Amygdala (tissue), 56 donors: ENCODE results near the gene MRPL43.

ENCODE experiments used
- DNase-seq, 56 donors: peaks; one replicate each; lab custom pipeline; 2025; lab: John Stamatoyannopoulos, UW

The MRPL43 gene

GRCh38 chr10:101020427-101021075 lies 33.3 kb upstream of the MRPL43 start:
- no peak for DNase-seq

GRCh38 chr10:101019440-101019703 lies 32.1 kb upstream of the MRPL43 start:
- DNase-seq: no peak

DNA sequence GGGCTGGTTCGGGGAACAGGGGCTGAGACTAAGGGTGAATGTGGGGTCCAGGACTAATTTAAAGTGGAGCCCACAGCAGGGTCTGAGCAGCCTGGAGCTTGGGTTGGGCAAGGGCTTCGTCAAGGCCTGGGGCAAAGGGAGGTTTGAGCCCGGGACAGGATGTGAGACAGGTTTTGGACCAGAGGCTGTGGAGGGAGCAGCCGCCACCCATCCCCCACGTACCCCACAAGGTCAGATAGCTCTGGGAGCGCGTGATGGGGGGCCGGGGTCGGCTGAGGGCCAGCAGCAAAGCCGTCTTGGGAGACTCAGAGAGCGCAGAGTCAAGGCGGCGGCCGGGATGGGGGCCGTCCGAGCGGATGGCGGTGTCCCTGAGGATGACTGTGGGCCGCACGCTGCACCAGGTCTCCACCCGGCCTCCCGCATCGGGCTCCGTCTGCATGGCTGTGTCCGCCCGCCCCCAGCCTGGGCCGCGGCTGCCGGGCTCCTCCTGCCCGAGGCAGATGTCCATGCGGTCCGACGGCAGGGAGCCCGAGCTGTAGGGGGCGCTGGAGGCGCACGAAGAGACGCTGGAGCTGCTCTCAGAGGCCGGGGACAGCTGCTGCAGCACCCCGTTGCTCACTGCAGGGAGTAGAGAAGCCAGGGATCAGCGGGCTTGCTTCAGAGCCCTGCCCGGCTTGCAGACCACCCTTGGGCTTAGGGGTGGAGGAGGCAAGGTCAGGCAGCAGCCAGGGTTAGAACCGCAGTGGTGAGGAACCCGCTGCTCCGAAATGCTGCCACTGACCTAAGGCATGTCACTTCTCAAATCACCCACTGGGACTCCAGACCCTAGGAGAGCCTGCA lies 31.5 kb upstream of the MRPL43 start:
- peak in 55 of 56 donors; percentile 4 to 91 (median 61) for DNase-seq

DNA sequence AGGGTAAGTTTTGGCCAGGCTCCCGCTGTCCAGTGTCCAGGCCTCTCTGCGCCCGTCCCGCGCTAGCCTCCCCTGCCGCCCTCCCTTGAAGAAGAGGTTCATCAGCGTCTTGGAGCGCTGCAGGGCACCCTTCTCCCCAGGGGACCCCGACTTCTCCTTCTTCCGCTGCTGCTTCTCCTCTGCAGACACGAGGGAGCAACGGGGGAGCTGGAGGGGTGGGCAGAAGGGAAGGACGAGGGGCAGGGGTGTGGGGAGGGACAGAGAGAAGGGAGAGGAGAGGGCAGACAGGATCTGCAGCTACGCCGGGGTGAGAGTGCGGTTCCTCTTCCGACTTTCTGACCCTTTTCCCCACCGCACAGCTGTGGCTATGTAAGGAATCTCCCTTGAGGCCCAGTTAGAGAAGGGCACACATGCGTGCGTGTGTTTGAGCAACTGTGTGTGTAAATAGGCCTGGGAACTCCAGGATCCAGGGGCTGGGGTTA lies 30.9 kb upstream of the MRPL43 start:
- no peak for DNase-seq

DNA sequence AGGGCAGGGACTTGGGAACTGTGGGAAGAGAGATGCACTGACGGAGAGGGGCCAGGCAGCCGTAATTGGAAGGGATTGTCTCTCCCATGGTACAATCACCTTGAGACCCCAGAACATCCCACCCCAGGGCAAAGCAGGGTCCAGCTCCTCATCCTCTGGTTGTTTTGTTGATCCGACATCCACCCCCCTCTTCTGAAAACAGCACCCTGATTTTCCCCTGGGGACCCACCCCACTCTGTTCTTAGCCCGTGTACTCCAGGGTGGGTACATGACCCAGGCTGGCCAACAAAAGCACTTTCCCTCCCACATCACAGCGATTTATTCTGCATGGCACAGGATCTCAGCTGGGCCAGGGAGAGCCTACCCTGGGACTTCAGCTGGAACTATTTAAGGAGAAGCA lies 29.5 kb upstream of the MRPL43 start:
- DNase-seq: no peak

DNA sequence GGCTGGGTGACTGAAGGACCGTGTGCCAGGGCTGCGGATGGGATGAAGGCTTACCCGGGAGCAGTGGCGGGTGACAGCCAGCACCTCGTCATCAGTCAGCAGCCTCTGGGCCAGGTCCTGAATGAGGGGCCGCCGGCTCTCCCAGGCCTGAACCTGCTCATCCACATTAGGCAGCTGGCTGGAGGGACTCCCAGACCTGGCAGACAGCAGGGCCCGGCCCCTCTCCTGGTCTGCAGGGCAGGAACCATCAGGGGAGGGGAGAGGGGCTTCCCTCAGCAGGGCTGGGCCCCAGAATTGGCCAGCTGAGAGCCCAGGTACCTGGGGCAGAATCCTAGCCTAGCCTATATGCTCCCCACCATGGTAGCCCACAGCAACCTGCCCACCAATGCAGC lies 28.3 kb upstream of the MRPL43 start:
- no peak for DNase-seq

GRCh38 chr10:101014966-101015581 lies 27.8 kb upstream of the MRPL43 start:
- DNase-seq: peak in 4 of 56 donors; percentile 7 to 31 (median 18)

DNA sequence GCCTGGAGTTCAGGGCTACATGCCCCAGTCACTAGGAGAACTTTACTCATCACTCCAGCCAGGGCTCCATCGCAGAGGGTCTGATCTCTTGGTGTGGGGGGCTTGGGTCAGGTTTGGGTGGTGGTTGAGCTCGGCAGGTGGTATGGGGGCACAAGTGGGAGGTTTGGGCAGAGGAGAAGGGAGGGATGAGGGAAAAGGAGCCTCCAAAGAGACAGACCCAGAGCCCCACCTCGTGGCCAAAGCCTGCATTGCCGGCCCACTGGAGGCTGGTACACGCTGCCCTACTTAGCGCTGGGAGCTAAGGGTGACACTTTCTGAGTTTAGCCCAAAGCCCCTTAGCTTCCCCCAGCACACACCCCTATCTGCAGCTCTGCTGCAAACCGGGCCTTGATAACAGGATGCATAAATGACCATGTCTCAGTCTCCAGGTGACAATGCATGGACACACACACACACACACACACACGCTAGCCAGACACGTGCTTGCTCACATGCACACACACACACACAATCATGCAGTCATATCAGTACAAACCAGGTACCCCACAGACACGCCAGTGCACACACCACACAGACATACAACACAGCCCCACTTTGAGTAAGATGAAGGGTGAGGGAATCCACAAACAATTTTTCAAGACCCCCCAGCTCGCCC lies 27.1 kb upstream of the MRPL43 start:
- DNase-seq: peak in 52 of 56 donors; percentile 17 to 93 (median 64)

DNA sequence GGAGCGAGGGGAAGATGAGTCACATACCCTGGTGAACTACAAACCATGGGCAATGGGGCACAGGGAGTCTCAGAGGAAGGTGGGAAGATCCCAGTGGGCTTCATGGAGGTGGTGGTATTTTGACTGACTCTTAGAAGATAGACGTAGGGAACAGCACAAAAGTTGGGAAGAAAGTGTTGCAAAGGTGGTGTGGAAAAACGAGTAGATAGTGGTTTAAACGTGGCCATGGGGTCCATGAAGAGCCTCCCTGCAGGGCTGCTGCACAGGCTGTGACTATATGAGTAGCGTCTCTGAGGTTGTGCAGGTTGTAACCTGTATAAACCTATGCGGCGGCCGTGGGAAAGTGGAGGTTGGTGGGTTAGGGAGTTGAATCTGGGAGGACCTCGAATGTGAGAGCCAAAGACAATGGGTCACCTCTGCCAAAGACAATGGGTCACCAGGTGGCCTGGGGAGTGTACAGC lies 26.1 kb upstream of the MRPL43 start:
- no peak for DNase-seq

GRCh38 chr10:101012525-101013364 lies 25.4 kb upstream of the MRPL43 start:
- DNase-seq: peak in 55 of 56 donors; percentile 35 to 98 (median 88)

- DNase-seq: peak in 10 of 56 donors; percentile 17 to 53 (median 34)
Measured at GRCh38 chr10:101011517-101012423, 24.5 kb upstream of the MRPL43 start.

DNA sequence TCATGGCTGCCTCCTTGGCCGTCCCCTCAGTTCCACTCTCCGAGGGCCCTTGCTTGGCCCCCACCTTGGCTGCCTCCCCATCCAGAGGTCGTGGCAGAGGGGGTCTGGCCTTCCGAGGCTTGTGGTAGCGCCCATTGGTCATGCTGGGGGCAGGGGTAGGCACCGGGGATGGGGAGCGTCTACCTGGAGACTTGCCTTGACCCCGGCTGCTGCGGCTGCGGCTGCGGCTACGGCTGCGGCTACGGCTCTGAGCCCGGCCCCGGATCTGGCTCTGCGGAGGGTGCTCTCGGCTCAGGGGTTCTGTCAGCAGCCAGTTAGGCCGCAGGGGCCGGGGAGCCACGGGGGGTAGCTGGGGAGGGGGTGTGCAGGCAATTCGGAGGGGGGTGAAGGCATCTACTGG lies 23.0 kb upstream of the MRPL43 start:
- DNase-seq: no peak

DNA sequence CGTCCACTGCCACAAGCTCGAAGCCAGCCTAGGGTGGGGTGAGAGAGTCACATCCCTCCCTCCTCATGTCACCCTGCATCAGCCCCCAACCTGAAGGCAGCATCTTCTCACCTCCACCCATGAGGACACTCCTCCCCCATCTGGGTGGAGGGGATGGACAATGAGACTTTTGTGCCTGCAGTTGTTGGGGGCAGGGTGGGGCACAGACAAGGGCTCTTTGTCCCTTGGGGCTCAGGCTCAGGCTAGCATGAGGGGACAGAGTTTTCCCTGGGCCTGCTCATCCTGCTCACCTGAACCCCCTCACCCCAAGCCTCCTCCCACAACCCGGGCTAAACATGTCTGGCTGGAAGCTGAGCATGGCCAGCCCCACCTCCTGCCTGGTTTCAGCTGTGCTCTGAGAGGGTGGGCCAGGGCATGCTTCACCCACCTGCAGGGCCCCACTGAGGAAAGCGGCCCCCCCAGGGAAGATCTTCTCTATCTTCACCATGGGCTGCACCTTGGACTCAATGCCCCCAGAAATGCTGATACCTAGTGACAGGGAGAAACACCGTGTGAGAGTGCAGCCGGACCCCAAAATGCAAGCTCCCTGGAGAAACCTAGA lies 21.6 kb upstream of the MRPL43 start:
- peak in 49 of 56 donors; percentile 14 to 87 (median 68) for DNase-seq

- peak in 30 of 56 donors; percentile 31 to 77 (median 58) for DNase-seq
Measured at GRCh38 chr10:101007915-101008822, 20.9 kb upstream of the MRPL43 start.

DNA sequence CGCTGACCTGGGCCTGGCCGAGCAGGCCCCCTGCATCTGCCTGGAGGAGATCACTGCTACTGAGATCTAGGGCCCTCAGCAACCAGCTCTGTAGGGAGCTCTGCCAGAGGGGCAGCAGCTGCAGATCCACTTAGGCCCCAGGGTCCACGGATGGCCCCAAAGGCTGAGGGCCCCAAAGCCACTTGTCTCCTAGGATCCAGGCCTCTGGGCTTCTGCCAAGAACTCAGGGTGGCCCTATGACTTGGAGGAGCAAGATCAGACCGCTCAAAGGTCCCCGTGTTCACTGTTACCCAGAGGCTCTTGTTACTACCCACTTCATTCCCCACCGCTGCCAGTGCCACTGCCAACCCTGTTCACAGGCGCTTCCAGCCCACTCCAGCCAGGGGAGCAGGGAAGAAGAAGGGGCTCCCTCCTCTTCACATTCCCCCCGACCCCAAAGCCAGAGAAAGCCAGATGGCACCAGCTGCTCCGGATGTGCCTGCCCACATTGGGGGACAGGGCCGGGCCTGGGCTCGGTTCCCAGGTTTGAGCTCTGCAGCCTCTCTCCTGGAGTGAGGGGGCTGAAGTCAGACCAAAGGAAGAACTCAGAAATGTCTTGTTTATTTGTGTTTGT lies 19.9 kb upstream of the MRPL43 start:
- peak in 13 of 56 donors; percentile 31 to 66 (median 43) for DNase-seq

DNA sequence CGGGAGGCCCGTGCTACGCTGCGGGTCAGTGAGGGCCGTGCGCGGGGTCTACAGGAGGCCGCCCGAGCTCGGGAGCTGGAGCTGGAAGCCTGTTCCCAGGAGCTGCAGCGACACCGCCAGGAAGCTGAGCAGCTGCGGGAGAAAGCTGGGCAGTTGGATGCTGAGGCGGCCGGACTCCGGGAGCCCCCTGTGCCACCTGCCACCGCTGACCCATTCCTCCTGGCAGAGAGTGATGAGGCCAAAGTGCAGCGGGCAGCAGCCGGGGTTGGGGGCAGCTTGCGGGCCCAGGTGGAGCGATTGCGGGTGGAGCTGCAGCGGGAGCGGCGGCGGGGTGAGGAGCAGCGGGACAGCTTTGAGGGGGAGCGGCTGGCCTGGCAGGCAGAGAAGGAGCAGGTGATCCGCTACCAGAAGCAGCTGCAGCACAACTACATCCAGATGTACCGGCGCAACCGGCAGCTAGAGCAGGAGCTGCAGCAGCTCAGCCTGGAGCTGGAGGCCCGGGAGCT lies 19.3 kb upstream of the MRPL43 start:
- DNase-seq: peak in 15 of 56 donors; percentile 23 to 60 (median 44)
